Large intestine (tissue), 3 donors: ENCODE measurements around the gene FARP1. TPM values are rescaled to one million over a fixed set of nuclear protein-coding genes. Genes with fewer than 3 reads are reported as not detected.

Source experiments
- DNase-seq, 2 donors: peaks; one replicate each; pipeline versions ENCODE4 v3.0.0 to v3.0.0-alpha.2; 2013
- H3K27ac ChIP-seq: one replicate; pipeline ENCODE4 v1.5.1; 2013; ENCODE audit warnings: low read length
- H3K27me3 ChIP-seq: 2 replicates; pipeline ENCODE4 v1.6.1; 2013; ENCODE audit warnings: low read length; ENCODE audit not compliant: control insufficient read depth, insufficient read depth
- H3K36me3 ChIP-seq: 2 replicates; pipeline ENCODE4 v1.6.1; 2013; ENCODE audit warnings: low read length; ENCODE audit not compliant: control insufficient read depth, insufficient read depth
- H3K4me1 ChIP-seq: one replicate; pipeline ENCODE4 v1.6.1; 2013; ENCODE audit warnings: low read length; ENCODE audit not compliant: control insufficient read depth, insufficient read depth
- H3K4me3 ChIP-seq: one replicate; pipeline ENCODE4 v1.5.1; 2013; ENCODE audit warnings: low read length
- H3K9me3 ChIP-seq: one replicate; pipeline ENCODE4 v1.6.1; 2013; ENCODE audit warnings: mild to moderate bottlenecking, low read depth, low read length, moderate library complexity; ENCODE audit not compliant: control insufficient read depth
- WGBS: methylation state at CpG from one replicate; pipeline ENCODE4 v1.1.5; 2013; ENCODE audit warnings: low lambda C conversion rate; ENCODE audit not compliant: insufficient coverage; 5-methylcytosine and 5-hydroxymethylcytosine counted together
- polyA plus RNA-seq: library from polyadenylated mRNA; unstranded; fragments of 120-200 nt; gene quantifications from one replicate; pipeline ENCODE4 v1.2.1, GENCODE V29; 2013

Gene FARP1
- polyA plus RNA-seq, 1 donor = 27.6 TPM

- Histone ChIP-seq H3K4me3 (no peak overlapping the region), H3K9me3 (peaks cover 5% of the 10 kb centered on the region), H3K27ac (peak overlapping the region; percentile 34), H3K4me1 (peaks cover 12% of the 10 kb centered on the region), H3K27me3 (no peaks in the 10 kb centered on the region), H3K36me3 (no peaks in the 10 kb centered on the region)
- DNase-seq = peak in 1 of 2 donors; percentile 20
- WGBS = no CpG with 5 or more reads among the region's 8 CpGs
These were observed 173.0 kb downstream of the FARP1 start for GRCh38 chr13:98315902-98316301.

GRCh38 chr13:98317573-98318171 is 174.8 kb downstream of the FARP1 start:
- H3K27ac ChIP-seq = no peak overlapping the region
- 100% methylated on average over 2 of the region's 3 CpGs for WGBS
- no peak overlapping the region for H3K4me3 ChIP-seq
- H3K36me3 ChIP-seq = no peaks in the 10 kb centered on the region
- H3K27me3 ChIP-seq = no peaks in the 10 kb centered on the region
- peaks cover 5% of the 10 kb centered on the region for H3K9me3 ChIP-seq
- peaks cover 4% of the 10 kb centered on the region for H3K4me1 ChIP-seq
- DNase-seq = no peak

DNA sequence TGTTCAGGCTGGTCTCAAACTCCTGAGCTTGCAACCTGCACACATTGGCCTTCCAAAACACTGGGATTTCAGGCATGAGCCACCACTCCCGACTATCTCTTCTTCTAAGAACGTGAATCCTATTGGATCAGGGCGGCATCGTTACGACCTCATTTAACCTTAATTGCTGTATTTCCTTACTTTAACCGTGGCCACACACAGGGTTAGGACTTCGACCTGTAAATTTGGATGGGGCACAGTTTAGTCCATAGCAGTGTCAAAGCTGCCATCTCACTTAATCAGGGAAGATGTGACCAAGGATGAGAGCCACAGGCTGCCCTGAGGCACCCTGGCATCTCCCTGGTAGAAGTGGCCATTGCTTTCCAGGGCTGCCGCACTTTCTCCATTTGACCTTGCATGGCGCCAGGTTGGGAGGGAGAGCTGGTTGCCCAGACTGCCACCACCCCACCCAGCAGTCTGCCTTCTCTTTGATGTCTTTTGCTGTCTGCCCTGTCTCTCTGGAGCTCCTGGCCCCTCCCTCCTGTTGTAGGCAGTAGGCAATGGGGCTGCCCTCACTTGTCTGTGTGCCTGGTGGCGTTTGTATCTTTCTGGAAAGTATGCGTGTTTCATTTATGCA is 175.5 kb downstream of the FARP1 start:
- Histone ChIP-seq H3K4me3 (no peak overlapping the region), H3K27me3 (no peaks in the 10 kb centered on the region), H3K9me3 (peaks cover 5% of the 10 kb centered on the region), H3K27ac (no peak overlapping the region), H3K36me3 (no peaks in the 10 kb centered on the region), H3K4me1 (peaks cover 4% of the 10 kb centered on the region)
- no CpG with 5 or more reads among the region's 11 CpGs for WGBS
- no peak for DNase-seq

GRCh38 chr13:98320561-98321105 is 177.7 kb downstream of the FARP1 start:
- Histone ChIP-seq H3K27ac (no peak overlapping the region), H3K4me3 (no peak overlapping the region), H3K4me1 (no peaks in the 10 kb centered on the region), H3K36me3 (no peaks in the 10 kb centered on the region), H3K27me3 (no peaks in the 10 kb centered on the region), H3K9me3 (peaks cover 5% of the 10 kb centered on the region)
- WGBS = no CpG with 5 or more reads among the region's 9 CpGs
- no peak for DNase-seq

- Histone ChIP-seq H3K27ac (no peak overlapping the region), H3K4me1 (no peaks in the 10 kb centered on the region)
These were observed 178.5 kb downstream of the FARP1 start for GRCh38 chr13:98321395-98321794.

GRCh38 chr13:98322091-98322718 is 179.3 kb downstream of the FARP1 start:
- Histone ChIP-seq H3K4me3 (no peak overlapping the region), H3K27me3 (no peaks in the 10 kb centered on the region), H3K36me3 (no peaks in the 10 kb centered on the region), H3K9me3 (peaks cover 5% of the 10 kb centered on the region), H3K4me1 (no peaks in the 10 kb centered on the region), H3K27ac (no peak overlapping the region)
- DNase-seq = no peak
- WGBS = 100% methylated on average over 1 of the region's 8 CpGs

More at GRCh38 chr13:98321395-98321794, 178.5 kb downstream of the FARP1 start:
- H3K27me3 ChIP-seq = no peaks in the 10 kb centered on the region
- H3K36me3 ChIP-seq = no peaks in the 10 kb centered on the region
- peaks cover 5% of the 10 kb centered on the region for H3K9me3 ChIP-seq
- 100% methylated on average over 1 of the region's 2 CpGs for WGBS
- no peak overlapping the region for H3K4me3 ChIP-seq
- DNase-seq = no peak

DNA sequence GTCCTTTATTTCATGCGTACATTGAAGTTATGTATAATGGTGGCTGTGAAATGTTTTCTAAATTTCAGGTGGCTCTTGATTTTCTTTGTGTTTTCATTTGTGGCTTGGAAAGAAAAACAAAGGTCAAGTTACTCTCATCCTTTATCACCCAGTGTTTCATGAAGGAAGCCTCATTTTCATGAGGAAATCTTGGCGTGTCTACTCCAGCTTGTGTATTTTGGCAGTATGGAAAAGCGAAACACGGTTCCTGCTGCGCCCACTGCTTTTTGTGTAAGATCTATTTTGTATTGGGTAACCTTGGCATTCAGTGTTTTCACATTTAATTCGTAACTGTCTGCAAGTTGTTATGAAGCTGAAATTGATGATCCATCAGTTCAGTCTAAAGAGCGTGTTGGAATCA is 181.2 kb downstream of the FARP1 start:
- H3K9me3 ChIP-seq = no peaks in the 10 kb centered on the region
- DNase-seq = no peak
- H3K4me1 ChIP-seq = peaks cover 4% of the 10 kb centered on the region
- H3K27ac ChIP-seq = no peak overlapping the region
- 100% methylated on average over 3 of the region's 7 CpGs for WGBS
- no peaks in the 10 kb centered on the region for H3K36me3 ChIP-seq
- no peak overlapping the region for H3K4me3 ChIP-seq
- no peaks in the 10 kb centered on the region for H3K27me3 ChIP-seq

- DNase-seq = no peak
- H3K36me3 ChIP-seq = no peaks in the 10 kb centered on the region
- H3K9me3 ChIP-seq = no peaks in the 10 kb centered on the region
- H3K27me3 ChIP-seq = no peaks in the 10 kb centered on the region
- H3K4me3 ChIP-seq = no peak overlapping the region
- H3K4me1 ChIP-seq = peaks cover 4% of the 10 kb centered on the region
- no peak overlapping the region for H3K27ac ChIP-seq
- 60% methylated on average over 1 of the region's 3 CpGs for WGBS
These were observed 182.8 kb downstream of the FARP1 start for GRCh38 chr13:98325724-98326123.

DNA sequence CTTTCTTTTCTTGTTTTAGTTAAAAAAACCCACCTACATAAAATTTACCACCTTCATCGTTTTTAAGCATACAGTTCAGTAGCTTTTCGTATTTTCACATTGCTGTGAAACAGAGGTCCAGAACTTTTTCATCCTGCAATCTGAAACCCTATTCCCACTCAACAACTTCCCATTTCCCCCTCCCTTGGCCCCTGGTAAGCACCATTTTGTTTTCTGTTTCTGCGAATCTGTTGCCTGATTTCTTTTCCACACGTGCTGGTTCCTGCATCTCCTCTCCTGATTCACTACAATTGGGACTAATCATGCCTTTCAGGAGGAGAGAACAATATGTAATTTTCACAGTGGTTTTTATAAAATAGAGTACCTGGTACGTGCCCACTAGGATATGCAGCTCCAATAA is 183.4 kb downstream of the FARP1 start:
- no peak overlapping the region for H3K4me3 ChIP-seq
- peaks cover 4% of the 10 kb centered on the region for H3K4me1 ChIP-seq
- no peaks in the 10 kb centered on the region for H3K27me3 ChIP-seq
- no peaks in the 10 kb centered on the region for H3K36me3 ChIP-seq
- no peaks in the 10 kb centered on the region for H3K9me3 ChIP-seq
- DNase-seq = no peak
- WGBS = 80% methylated on average over 3 of the region's 5 CpGs
- H3K27ac ChIP-seq = no peak overlapping the region

- Histone ChIP-seq H3K27ac (peak overlapping the region; percentile 18), H3K36me3 (no peaks in the 10 kb centered on the region), H3K4me3 (no peak overlapping the region), H3K27me3 (no peaks in the 10 kb centered on the region), H3K4me1 (peaks cover 4% of the 10 kb centered on the region), H3K9me3 (no peaks in the 10 kb centered on the region)
- DNase-seq = peak in 1 of 2 donors; percentile 15
- 100% methylated on average over 1 of the region's 10 CpGs for WGBS
These were observed 184.7 kb downstream of the FARP1 start for GRCh38 chr13:98327371-98328270.
